Natural killer cell (primary cell): ENCODE data around the gene IRAK1. TPM values are rescaled to one million over a fixed set of nuclear protein-coding genes. Genes with fewer than 3 reads are reported as not detected.

Experiments used
- ATAC-seq, 3 donors: fragments of 150-1000 bp in 2 of 3; fragments of 200-7000 bp in 1 of 3; cut with Tn5 transposase; 1 replicate in 1 of 3; 2 replicates in 2 of 3; pipeline ENCODE4 v1.10.0; 2021; ENCODE audit warnings: mild to moderate bottlenecking in 2 of 3, moderate library complexity in 2 of 3
- DNase-seq, 2 donors: peaks; one replicate each; pipeline versions ENCODE4 v3.0.0 to v3.0.0-alpha.2; 2013 to 2021; ENCODE audit warnings: mixed read lengths in 1 of 2
- H3K27ac ChIP-seq: one replicate; pipeline ENCODE4 v1.5.1; 2013; ENCODE audit warnings: mild to moderate bottlenecking, low read length
- H3K27me3 ChIP-seq: one replicate; pipeline ENCODE4 v1.6.1; 2013; ENCODE audit warnings: low read length; ENCODE audit not compliant: control insufficient read depth, insufficient read depth
- H3K36me3 ChIP-seq: one replicate; pipeline ENCODE4 v1.6.1; 2013; ENCODE audit warnings: low read length; ENCODE audit not compliant: control insufficient read depth, insufficient read depth
- H3K4me1 ChIP-seq: one replicate; pipeline ENCODE4 v1.6.1; 2013; ENCODE audit warnings: low read length; ENCODE audit not compliant: control insufficient read depth, insufficient read depth
- H3K4me3 ChIP-seq: one replicate; pipeline ENCODE4 v1.5.1; 2013; ENCODE audit warnings: low read length
- H3K9me3 ChIP-seq: one replicate; pipeline ENCODE4 v1.6.1; 2013; ENCODE audit warnings: low read length; ENCODE audit not compliant: control insufficient read depth, insufficient read depth
- H3K27ac Mint-ChIP-seq, 2 donors: one replicate each; pipeline ENCODE4 v1.8.0; 2022; ENCODE audit warnings: mild to moderate bottlenecking in 2 of 2, mixed read lengths in 2 of 2, moderate library complexity in 1 of 2
- H3K27me3 Mint-ChIP-seq, 2 donors: one replicate each; pipeline ENCODE4 v1.8.0; 2022; ENCODE audit warnings: low read depth in 2 of 2, mixed read lengths in 2 of 2
- H3K36me3 Mint-ChIP-seq: one replicate; pipeline ENCODE4 v1.8.0; 2022; ENCODE audit warnings: mixed read lengths
- H3K4me1 Mint-ChIP-seq, 2 donors: one replicate each; pipeline ENCODE4 v1.8.0; 2022; ENCODE audit warnings: mixed read lengths in 2 of 2
- H3K4me3 Mint-ChIP-seq: one replicate; pipeline ENCODE4 v1.8.0; 2022; ENCODE audit warnings: mild to moderate bottlenecking, moderate library complexity, mixed read lengths
- H3K9me3 Mint-ChIP-seq, 2 donors: one replicate each; pipeline ENCODE4 v1.8.0; 2022; ENCODE audit warnings: mixed read lengths in 2 of 2
- CTCF ChIP-seq: fragments of 200-600 bp; IDR thresholded peaks from one replicate; pipeline ENCODE4 v1.8.0; 2022; ENCODE audit warnings: antibody characterized with exemption
- WGBS: methylation state at CpG from one replicate; pipeline ENCODE4 v1.1.7; 2013; ENCODE audit warnings: missing lambda C conversion rate; ENCODE audit not compliant: insufficient coverage; 5-methylcytosine and 5-hydroxymethylcytosine counted together
- intact Hi-C: fragments of 100-400 bp; cut with micrococcal nuclease; formaldehyde crosslinking; loops from one replicate; pipeline ENCODE4 v1.14.2; 2022
- total RNA-seq, 4 donors: library from RNA; stranded (reverse); fragments of 120-200 nt in 1 of 4; gene quantifications; one replicate each; pipeline versions ENCODE4 v1.2.3 to v1.2.4, GENCODE V29; 2013 to 2022

Gene IRAK1
- total RNA-seq, 3 donors from 2014 or later (not counting 1 experiment from before 2014, with no cell fraction given) = 87.5 to 114 (median 107) TPM

DNA sequence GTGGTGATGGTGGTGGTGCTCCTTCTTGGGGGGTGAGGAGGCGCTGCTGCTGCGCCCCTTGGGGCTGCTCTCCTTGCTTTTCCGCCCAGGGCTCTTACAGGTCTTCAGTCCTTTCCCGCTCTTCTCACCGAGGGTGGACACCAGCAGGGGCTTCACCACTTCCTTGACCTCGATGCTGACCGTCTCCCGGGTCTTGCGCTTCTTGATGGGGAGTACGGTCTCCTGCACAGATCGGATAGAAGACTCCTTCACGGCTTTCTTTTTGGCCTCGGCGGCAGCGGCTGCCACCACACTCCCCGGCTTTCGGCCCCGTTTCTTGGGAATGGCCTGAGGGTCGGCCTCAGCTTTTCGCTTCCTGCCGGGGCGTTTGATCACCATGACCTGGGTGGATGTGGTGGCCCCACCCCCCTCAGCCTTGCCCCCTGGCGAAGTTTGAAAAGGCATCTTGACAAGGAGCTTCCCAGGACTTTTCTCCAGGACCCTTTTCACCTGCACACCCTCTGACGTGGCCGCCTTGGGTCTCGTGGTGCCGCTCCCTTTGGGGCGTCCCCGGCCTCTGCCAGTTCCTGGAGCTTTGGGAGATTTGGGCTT, 11.1 kb upstream of the IRAK1 start:
- no peak for TF ChIP-seq CTCF
- Mint-ChIP-seq H3K4me3 (no peak overlapping the region), H3K27ac (no peak overlapping the region), H3K9me3 (no peaks in the 10 kb centered on the region), H3K36me3 (no peaks in the 10 kb centered on the region), H3K27me3 (no peaks in the 10 kb centered on the region), H3K4me1 (peaks cover 0 to 7% of the 10 kb centered on the region in 2 donors)
- no peaks in the 10 kb centered on the region for H3K9me3 ChIP-seq
- 96% methylated on average over 29 of the region's 29 CpGs for WGBS
- peaks cover 53% of the 10 kb centered on the region for H3K36me3 ChIP-seq
- no peaks in the 10 kb centered on the region for H3K4me1 ChIP-seq
- no peak for ATAC-seq
- H3K27me3 ChIP-seq = no peaks in the 10 kb centered on the region
- H3K27ac ChIP-seq = no peak overlapping the region
- H3K4me3 ChIP-seq = no peak overlapping the region
- no peak for DNase-seq
- intact Hi-C loops = no loop called here

GRCh38 chrX:154030266-154030665, 10.6 kb upstream of the IRAK1 start:
- no peak overlapping the region for H3K4me3 ChIP-seq
- Mint-ChIP-seq H3K27me3 (no peaks in the 10 kb centered on the region), H3K4me3 (no peak overlapping the region), H3K9me3 (no peaks in the 10 kb centered on the region), H3K4me1 (peaks cover 0 to 7% of the 10 kb centered on the region in 2 donors), H3K27ac (no peak overlapping the region), H3K36me3 (no peaks in the 10 kb centered on the region)
- no peak overlapping the region for H3K27ac ChIP-seq
- H3K27me3 ChIP-seq = no peaks in the 10 kb centered on the region
- DNase-seq (no peak), ATAC-seq (no peak)
- H3K36me3 ChIP-seq = peaks cover 52% of the 10 kb centered on the region
- intact Hi-C loops = no loop called here
- WGBS = 96% methylated on average over 19 of the region's 20 CpGs
- H3K9me3 ChIP-seq = no peaks in the 10 kb centered on the region
- TF ChIP-seq CTCF = no peak
- no peaks in the 10 kb centered on the region for H3K4me1 ChIP-seq

DNA sequence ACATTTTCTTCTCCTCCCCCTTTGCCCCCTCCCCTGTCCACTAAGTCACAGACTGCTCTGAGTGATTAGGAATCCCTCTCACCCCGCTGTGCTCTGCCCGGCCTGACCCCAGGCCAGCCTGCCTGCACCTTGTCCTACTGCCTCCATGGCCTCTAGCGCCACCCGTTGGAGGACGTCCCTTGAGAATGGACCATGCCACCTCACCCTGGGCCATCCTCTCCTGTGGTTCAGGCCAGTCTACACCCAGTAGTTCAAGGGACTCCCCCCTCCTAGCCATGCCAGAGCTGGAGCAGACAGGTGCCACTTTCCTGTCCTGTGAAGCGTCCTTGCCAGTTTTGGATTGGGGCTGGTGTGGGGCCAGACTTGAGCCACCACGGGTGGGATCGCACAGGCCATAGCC, 9.7 kb upstream of the IRAK1 start:
- Histone ChIP-seq H3K27ac (no peak overlapping the region), H3K4me1 (no peaks in the 10 kb centered on the region), H3K27me3 (no peaks in the 10 kb centered on the region), H3K9me3 (no peaks in the 10 kb centered on the region), H3K36me3 (peaks cover 52% of the 10 kb centered on the region), H3K4me3 (no peak overlapping the region)
- no peak for TF ChIP-seq CTCF
- H3K36me3 Mint-ChIP-seq = no peaks in the 10 kb centered on the region
- WGBS = 97% methylated on average over 5 of the region's 8 CpGs
- ATAC-seq (no peak), DNase-seq (no peak)
- peaks cover 0 to 7% of the 10 kb centered on the region in 2 donors for H3K4me1 Mint-ChIP-seq
- H3K4me3 Mint-ChIP-seq = no peak overlapping the region
- no peaks in the 10 kb centered on the region for H3K27me3 Mint-ChIP-seq
- H3K9me3 Mint-ChIP-seq = no peaks in the 10 kb centered on the region
- H3K27ac Mint-ChIP-seq = no peak overlapping the region
- intact Hi-C loops = no loop called here
